GM12865 (cell line): Measurements from ENCODE around the gene LHFPL4.

ENCODE experiments used
- DNase-seq: peaks from one replicate; pipeline ENCODE4 v3.0.0; 2010; ENCODE audit warnings: low read depth
- H3K4me3 ChIP-seq: 2 replicates; pipeline ENCODE4 v1.5.1; 2011; ENCODE audit warnings: mild to moderate bottlenecking, low read depth, low read length, control low read depth
- CTCF ChIP-seq: IDR thresholded peaks from 2 replicates; pipeline ENCODE4 v1.5.1; 2011; ENCODE audit warnings: low read length, control low read depth, low read depth, inconsistent platforms; ENCODE audit not compliant: insufficient read depth; ENCODE audit errors: missing control alignments

Gene LHFPL4

GRCh38 chr3:9590282-9590791 lies 36.7 kb upstream of the LHFPL4 start:
- no peak for DNase-seq
- no peak overlapping the region for H3K4me3 ChIP-seq
- TF ChIP-seq CTCF = no peak

- TF ChIP-seq CTCF = no peak
- no peak for DNase-seq
- H3K4me3 ChIP-seq = no peak overlapping the region
Observed at GRCh38 chr3:9583792-9584191, 30.2 kb upstream of the LHFPL4 start.

GRCh38 chr3:9583371-9583770 lies 29.7 kb upstream of the LHFPL4 start:
- TF ChIP-seq CTCF = no peak
- no peak overlapping the region for H3K4me3 ChIP-seq
- DNase-seq = no peak

- no peak for TF ChIP-seq CTCF
- no peak for DNase-seq
- no peak overlapping the region for H3K4me3 ChIP-seq
Observed at GRCh38 chr3:9582332-9582731, 28.7 kb upstream of the LHFPL4 start.

GRCh38 chr3:9581742-9582141 lies 28.1 kb upstream of the LHFPL4 start:
- TF ChIP-seq CTCF = no peak
- no peak for DNase-seq
- H3K4me3 ChIP-seq = no peak overlapping the region

GRCh38 chr3:9569054-9569453 lies 15.4 kb upstream of the LHFPL4 start:
- DNase-seq = no peak
- no peak for TF ChIP-seq CTCF
- no peak overlapping the region for H3K4me3 ChIP-seq

- no peak for DNase-seq
- TF ChIP-seq CTCF = no peak
- H3K4me3 ChIP-seq = no peak overlapping the region
Observed at GRCh38 chr3:9565316-9565715, 11.7 kb upstream of the LHFPL4 start.
